GM12878 (cell line): ENCODE results near the gene CILP2. TPM values are rescaled to one million over a fixed set of nuclear protein-coding genes. Genes with fewer than 3 reads are reported as not detected.

Experiments used
- BHLHE40 ChIP-seq, 2 experiments: fragments of 450-650 bp in 1 of 2; IDR thresholded peaks; 2 replicates each; pipeline ENCODE4 v1.6.1; 2011 to 2017; ENCODE audit warnings: low read depth in 2 of 2, borderline replicate concordance in 1 of 2, improper control_type of control experiment in 1 of 2, low read length in 1 of 2, mild to moderate bottlenecking in 1 of 2
- CEBPB ChIP-seq, 2 experiments: fragments of 150-350 bp in 1 of 2; IDR thresholded peaks; 2 replicates each; pipeline ENCODE4 v1.6.1; 2012 to 2014; ENCODE audit warnings: low read depth in 2 of 2, low read length in 2 of 2, borderline replicate concordance in 1 of 2, inconsistent platforms in 1 of 2
- CREB1 ChIP-seq: IDR thresholded peaks from 2 replicates; pipeline ENCODE4 v1.6.1; 2012; ENCODE audit warnings: low read depth, mild to moderate bottlenecking, inconsistent platforms
- ESRRA ChIP-seq: IDR thresholded peaks from 2 replicates; pipeline ENCODE4 v1.6.1; 2012; ENCODE audit warnings: mild to moderate bottlenecking, low read length, improper control_type of control experiment
- HDGF ChIP-seq: fragments of 450-650 bp; IDR thresholded peaks from 2 replicates; pipeline ENCODE4 v1.6.1; 2016; ENCODE audit warnings: antibody characterized with exemption
- LARP7 ChIP-seq: fragments of 450-650 bp; IDR thresholded peaks from 2 replicates; pipeline ENCODE4 v1.6.1; 2017; ENCODE audit warnings: mild to moderate bottlenecking
- MLLT1 ChIP-seq: fragments of 450-650 bp; IDR thresholded peaks from 2 replicates; pipeline ENCODE4 v1.6.1; 2016; ENCODE audit warnings: mild to moderate bottlenecking
- NBN ChIP-seq: fragments of 450-650 bp; IDR thresholded peaks from 2 replicates; pipeline ENCODE4 v1.6.1; 2016
- NFIC ChIP-seq: IDR thresholded peaks from 2 replicates; pipeline ENCODE4 v1.6.1; 2012; ENCODE audit warnings: low read depth, mild to moderate bottlenecking, inconsistent platforms, low read length, moderate library complexity
- NFYA ChIP-seq: IDR thresholded peaks from 2 replicates; pipeline ENCODE4 v1.6.1; 2011; ENCODE audit warnings: low read depth, mild to moderate bottlenecking, low read length, improper control_type of control experiment, borderline replicate concordance
- NKRF ChIP-seq: fragments of 450-650 bp; conservative IDR thresholded peaks from 2 replicates; pipeline ENCODE4 v1.6.1; 2017; ENCODE audit warnings: mild to moderate bottlenecking, moderate library complexity
- NR2C1 ChIP-seq: fragments of 450-650 bp; IDR thresholded peaks from 2 replicates; pipeline ENCODE4 v1.6.1; 2017; ENCODE audit warnings: antibody characterized with exemption, mild to moderate bottlenecking, moderate library complexity
- NR2C2 ChIP-seq: IDR thresholded peaks from 2 replicates; pipeline ENCODE4 v1.6.1; 2011; ENCODE audit warnings: borderline replicate concordance, low read depth; ENCODE audit not compliant: control insufficient read depth, insufficient read length
- POLR2A ChIP-seq: IDR thresholded peaks from 2 replicates; pipeline ENCODE4 v1.6.1; 2011; ENCODE audit warnings: low read depth, mild to moderate bottlenecking, low read length
- RAD21 ChIP-seq: IDR thresholded peaks from 2 replicates; pipeline ENCODE4 v1.6.1; 2011; ENCODE audit warnings: mild to moderate bottlenecking, low read depth, low read length, moderate library complexity; ENCODE audit not compliant: insufficient read depth
- RB1 ChIP-seq: fragments of 450-650 bp; formaldehyde crosslinking; IDR thresholded peaks from 2 replicates; pipeline ENCODE4 v1.6.1; 2017; ENCODE audit warnings: mild to moderate bottlenecking, borderline replicate concordance
- RFX5 ChIP-seq: IDR thresholded peaks from 2 replicates; pipeline ENCODE4 v1.6.1; 2011; ENCODE audit warnings: low read depth, low read length, improper control_type of control experiment
- SMAD5 ChIP-seq: IDR thresholded peaks from 2 replicates; pipeline ENCODE4 v1.6.1; 2016; ENCODE audit warnings: antibody characterized with exemption, low read depth
- SMC3 ChIP-seq: IDR thresholded peaks from 2 replicates; pipeline ENCODE4 v1.6.1; 2011; ENCODE audit warnings: low read length, improper control_type of control experiment, borderline replicate concordance
- TCF7 ChIP-seq: IDR thresholded peaks from 2 replicates; pipeline ENCODE4 v1.6.1; 2014; ENCODE audit warnings: antibody characterized with exemption, borderline replicate concordance
- ZNF384 ChIP-seq: IDR thresholded peaks from 2 replicates; pipeline ENCODE4 v1.6.1; 2012; ENCODE audit warnings: low read depth, mild to moderate bottlenecking, low read length, improper control_type of control experiment, borderline replicate concordance
- ZNF687 ChIP-seq: fragments of 450-650 bp; IDR thresholded peaks from 2 replicates; pipeline ENCODE4 v1.6.1; 2017; ENCODE audit warnings: mild to moderate bottlenecking, moderate library complexity
- polyA plus RNA-seq, 11 experiments: library from polyadenylated mRNA; depleted of rRNA in 4 of 11; unstranded in 6 of 11; stranded (reverse) in 5 of 11; fragments of >200 nt; fragmentation: Nextera tagmentation in 4 of 11; fragmentation: Illumina TruSeq in 1 of 11; extraction: Ambion mirVana in 4 of 11; extraction: Trizol in 1 of 11; gene quantifications; 1 replicate in 1 of 11; 2 replicates in 10 of 11; pipeline versions ENCODE4 v1.2.1 to v1.2.3, GENCODE V29; 2011 to 2016; ENCODE audit warnings: inconsistent platforms in 2 of 11, missing spikeins in 2 of 11, low read depth in 1 of 11
- total RNA-seq, 4 experiments: library from RNA; depleted of rRNA in 3 of 4; stranded (reverse); fragments of >200 nt in 3 of 4; fragmentation: Illumina TruSeq in 1 of 4; extraction: Trizol in 1 of 4; gene quantifications; 2 replicates each; pipeline versions ENCODE4 v1.2.1 to v1.2.3, GENCODE V29; 2013 to 2021

Gene CILP2
- total and polyA plus RNA-seq, 10 of the 15 experiments (the other 5 are each of a cell fraction or from before 2014, with no cell fraction given): 0.05 to 0.08 (median 0.06) TPM; not detected in 6

GRCh38 chr19:19515642-19516519 lies 22.2 kb upstream of the CILP2 start, which contains the start of gene NDUFA13 (continued):
- TF ChIP-seq ZNF687 (peak; percentile 78), SMC3 (no peak), LARP7 (peak; percentile 65; the same call in 1 of the 2 replicates), CREB1 (peak; percentile 91), MLLT1 (0 out of 2 replicates have a peak, but pooled peaks have one; percentile 37), NBN (0 out of 2 replicates have a peak, but pooled peaks have one; percentile 56), SMAD5 (peak; percentile 75; the same call in 1 of the 2 replicates), TCF7 (no peak), RFX5 (no peak), ESRRA (no peak), NR2C2 (no peak), BHLHE40 (IDR thresholded peaks at IDR 0.05; ENCODE audit: borderline replicate concordance in 1 of 2, low read depth in 2 of 2, low read length in 1 of 2) (peak in 1 of 2 experiments; percentile 69; a peak in 2 of 4 replicates), NR2C1 (peak; percentile 92), NKRF (peak; percentile 85; the same call in 1 of the 2 replicates), NFIC (no peak), NFYA (no peak), RAD21 (no peak), ZNF384 (no peak), CEBPB (IDR thresholded peaks at IDR 0.05; ENCODE audit: borderline replicate concordance in 1 of 2, low read depth in 2 of 2, low read length in 2 of 2) (no peak), RB1 (peak; percentile 95; the same call in 1 of the 2 replicates), HDGF (no peak), POLR2A (peak; percentile 96)
